ENCODE results near the gene RAP1GAP.
"Not testable (repeated sequence)": the region's sequence is repeated elsewhere in the genome, so short reads cannot be mapped to it uniquely, and the experiment has no call there.

Gene RAP1GAP

GRCh38 chr1:21631590-21631943 is 37.6 kb downstream of the RAP1GAP start:
- Histone ChIP-seq H3K27ac (ENCODE audit: low read depth, low read length) (peak overlapping the region; percentile 20), H3K4me1 (ENCODE audit: control insufficient read depth, insufficient read depth, low read length) (peaks cover 32% of the 10 kb centered on the region)
- not testable (repeated sequence) for H3K9me3 ChIP-seq (ENCODE audit: control insufficient read depth, insufficient read depth, low read length); H3K27me3 ChIP-seq (ENCODE audit: control insufficient read depth, insufficient read depth, low read length); H3K36me3 ChIP-seq (ENCODE audit: control insufficient read depth, insufficient read depth, low read length); H3K4me3 ChIP-seq (ENCODE audit: low read depth, low read length); H3K9ac ChIP-seq (ENCODE audit: low read depth, low read length)

GRCh38 chr1:21630571-21631343 is 38.4 kb downstream of the RAP1GAP start:
- H3K36me3 ChIP-seq (ENCODE audit: control insufficient read depth, insufficient read depth, low read length) = no peaks in the 10 kb centered on the region
- H3K9me3 ChIP-seq (ENCODE audit: control insufficient read depth, insufficient read depth, low read length) = no peaks in the 10 kb centered on the region
- H3K9ac ChIP-seq (ENCODE audit: low read depth, low read length) = no peak overlapping the region
- no peaks in the 10 kb centered on the region for H3K27me3 ChIP-seq (ENCODE audit: control insufficient read depth, insufficient read depth, low read length)
- no peak overlapping the region for H3K27ac ChIP-seq (ENCODE audit: low read depth, low read length)
- H3K4me3 ChIP-seq (ENCODE audit: low read depth, low read length) = no peak overlapping the region
- peaks cover 32% of the 10 kb centered on the region for H3K4me1 ChIP-seq (ENCODE audit: control insufficient read depth, insufficient read depth, low read length)

GRCh38 chr1:21629971-21630370 is 39.2 kb downstream of the RAP1GAP start:
- Histone ChIP-seq H3K4me3 (ENCODE audit: low read depth, low read length) (no peak overlapping the region), H3K9me3 (ENCODE audit: control insufficient read depth, insufficient read depth, low read length) (no peaks in the 10 kb centered on the region), H3K9ac (ENCODE audit: low read depth, low read length) (no peak overlapping the region), H3K27me3 (ENCODE audit: control insufficient read depth, insufficient read depth, low read length) (no peaks in the 10 kb centered on the region), H3K36me3 (ENCODE audit: control insufficient read depth, insufficient read depth, low read length) (no peaks in the 10 kb centered on the region), H3K4me1 (ENCODE audit: control insufficient read depth, insufficient read depth, low read length) (peaks cover 25% of the 10 kb centered on the region; the same call in 1 of the 2 replicates), H3K27ac (ENCODE audit: low read depth, low read length) (no peak overlapping the region)

GRCh38 chr1:21628798-21629393 is 40.3 kb downstream of the RAP1GAP start:
- no peaks in the 10 kb centered on the region for H3K36me3 ChIP-seq (ENCODE audit: control insufficient read depth, insufficient read depth, low read length)
- H3K27me3 ChIP-seq (ENCODE audit: control insufficient read depth, insufficient read depth, low read length) = no peaks in the 10 kb centered on the region; the same call in 1 of the 2 replicates
- H3K9me3 ChIP-seq (ENCODE audit: control insufficient read depth, insufficient read depth, low read length) = no peaks in the 10 kb centered on the region
- no peak overlapping the region for H3K4me3 ChIP-seq (ENCODE audit: low read depth, low read length)
- H3K4me1 ChIP-seq (ENCODE audit: control insufficient read depth, insufficient read depth, low read length) = peaks cover 23% of the 10 kb centered on the region; the same call in 1 of the 2 replicates
- H3K9ac ChIP-seq (ENCODE audit: low read depth, low read length) = no peak overlapping the region
- H3K27ac ChIP-seq (ENCODE audit: low read depth, low read length) = no peak overlapping the region

GRCh38 chr1:21626921-21627339 is 42.2 kb downstream of the RAP1GAP start:
- Histone ChIP-seq H3K27me3 (ENCODE audit: control insufficient read depth, insufficient read depth, low read length) (peaks cover under 1% of the 10 kb centered on the region), H3K9ac (ENCODE audit: low read depth, low read length) (no peak overlapping the region), H3K9me3 (ENCODE audit: control insufficient read depth, insufficient read depth, low read length) (no peaks in the 10 kb centered on the region), H3K27ac (ENCODE audit: low read depth, low read length) (no peak overlapping the region), H3K36me3 (ENCODE audit: control insufficient read depth, insufficient read depth, low read length) (no peaks in the 10 kb centered on the region), H3K4me3 (ENCODE audit: low read depth, low read length) (no peak overlapping the region), H3K4me1 (ENCODE audit: control insufficient read depth, insufficient read depth, low read length) (peaks cover 24% of the 10 kb centered on the region; the same call in 1 of the 2 replicates)

GRCh38 chr1:21625390-21626190 is 43.6 kb downstream of the RAP1GAP start:
- Histone ChIP-seq H3K4me3 (ENCODE audit: low read depth, low read length) (no peak overlapping the region), H3K4me1 (ENCODE audit: control insufficient read depth, insufficient read depth, low read length) (peaks cover 17% of the 10 kb centered on the region; the same call in 1 of the 2 replicates), H3K36me3 (ENCODE audit: control insufficient read depth, insufficient read depth, low read length) (no peaks in the 10 kb centered on the region), H3K9me3 (ENCODE audit: control insufficient read depth, insufficient read depth, low read length) (no peaks in the 10 kb centered on the region), H3K9ac (ENCODE audit: low read depth, low read length) (no peak overlapping the region), H3K27ac (ENCODE audit: low read depth, low read length) (no peak overlapping the region), H3K27me3 (ENCODE audit: control insufficient read depth, insufficient read depth, low read length) (peaks cover 9% of the 10 kb centered on the region)

- no peak overlapping the region for H3K27ac ChIP-seq (ENCODE audit: low read depth, low read length)
- no peaks in the 10 kb centered on the region for H3K9me3 ChIP-seq (ENCODE audit: control insufficient read depth, insufficient read depth, low read length)
These were observed 44.4 kb downstream of the RAP1GAP start for GRCh38 chr1:21624571-21625389.

GRCh38 chr1:21623410-21623961 is 45.7 kb downstream of the RAP1GAP start:
- no peaks in the 10 kb centered on the region for H3K9me3 ChIP-seq (ENCODE audit: control insufficient read depth, insufficient read depth, low read length)
- H3K36me3 ChIP-seq (ENCODE audit: control insufficient read depth, insufficient read depth, low read length) = no peaks in the 10 kb centered on the region
- no peak overlapping the region for H3K9ac ChIP-seq (ENCODE audit: low read depth, low read length)
- peaks cover 17% of the 10 kb centered on the region for H3K4me1 ChIP-seq (ENCODE audit: control insufficient read depth, insufficient read depth, low read length)
- H3K27me3 ChIP-seq (ENCODE audit: control insufficient read depth, insufficient read depth, low read length) = peaks cover 16% of the 10 kb centered on the region
- H3K4me3 ChIP-seq (ENCODE audit: low read depth, low read length) = no peak overlapping the region
- H3K27ac ChIP-seq (ENCODE audit: low read depth, low read length) = no peak overlapping the region

More at GRCh38 chr1:21624571-21625389, 44.4 kb downstream of the RAP1GAP start:
- Histone ChIP-seq H3K4me3 (ENCODE audit: low read depth, low read length) (no peak overlapping the region), H3K36me3 (ENCODE audit: control insufficient read depth, insufficient read depth, low read length) (no peaks in the 10 kb centered on the region), H3K4me1 (ENCODE audit: control insufficient read depth, insufficient read depth, low read length) (peaks cover 15% of the 10 kb centered on the region; the same call in 1 of the 2 replicates), H3K27me3 (ENCODE audit: control insufficient read depth, insufficient read depth, low read length) (peaks cover 16% of the 10 kb centered on the region), H3K9ac (ENCODE audit: low read depth, low read length) (no peak overlapping the region)

- Histone ChIP-seq H3K27ac (ENCODE audit: low read depth, low read length) (no peak overlapping the region), H3K9ac (ENCODE audit: low read depth, low read length) (no peak overlapping the region), H3K36me3 (ENCODE audit: control insufficient read depth, insufficient read depth, low read length) (no peaks in the 10 kb centered on the region), H3K4me1 (ENCODE audit: control insufficient read depth, insufficient read depth, low read length) (peaks cover 20% of the 10 kb centered on the region), H3K4me3 (ENCODE audit: low read depth, low read length) (peak overlapping the region; percentile 65), H3K27me3 (ENCODE audit: control insufficient read depth, insufficient read depth, low read length) (peaks cover 16% of the 10 kb centered on the region), H3K9me3 (ENCODE audit: control insufficient read depth, insufficient read depth, low read length) (no peaks in the 10 kb centered on the region)
These were observed 46.5 kb downstream of the RAP1GAP start for GRCh38 chr1:21622466-21623315.

Measured in HUES48 (cell line).